Activated naive CD4-positive, alpha-beta T cell treated with Interleukin-2 at 50 U/mL for 16 hours (primary cell): ENCODE data around the gene CHMP6.

Experiments used
- DNase-seq: peaks from one replicate; pipeline ENCODE4 v3.0.0-alpha.2; 2020

The CHMP6 gene

GRCh38 chr17:80971704-80972304 is 19.8 kb upstream of the CHMP6 start:
- no peak for DNase-seq

GRCh38 chr17:80976701-80977100 is 14.9 kb upstream of the CHMP6 start:
- DNase-seq, result no peak

GRCh38 chr17:80977172-80977571 is 14.5 kb upstream of the CHMP6 start:
- no peak for DNase-seq

GRCh38 chr17:80978499-80979497 is 12.8 kb upstream of the CHMP6 start:
- DNase-seq, result no peak

GRCh38 chr17:80979547-80980378 is 11.9 kb upstream of the CHMP6 start:
- no peak for DNase-seq

GRCh38 chr17:80980397-80981061 is 11.1 kb upstream of the CHMP6 start:
- DNase-seq, result peak; percentile 46

- DNase-seq, result peak; percentile 36
Observed at GRCh38 chr17:80981062-80981902, 10.4 kb upstream of the CHMP6 start.

GRCh38 chr17:80981929-80982425 is 9.7 kb upstream of the CHMP6 start:
- no peak for DNase-seq

GRCh38 chr17:80982426-80982974 is 9.1 kb upstream of the CHMP6 start:
- no peak for DNase-seq

GRCh38 chr17:80983545-80983944 is 8.1 kb upstream of the CHMP6 start:
- no peak for DNase-seq

- no peak for DNase-seq
Observed at GRCh38 chr17:80984749-80985148, 6.9 kb upstream of the CHMP6 start.

- DNase-seq, result no peak
Observed at GRCh38 chr17:80986046-80986445, 5.6 kb upstream of the CHMP6 start.

GRCh38 chr17:80986816-80987475 is 4.7 kb upstream of the CHMP6 start:
- DNase-seq, result no peak

- no peak for DNase-seq
Observed at GRCh38 chr17:80987941-80988461, 3.6 kb upstream of the CHMP6 start.

GRCh38 chr17:80989586-80989913 is 2.1 kb upstream of the CHMP6 start:
- no peak for DNase-seq

GRCh38 chr17:80990921-80991644 is 558 bp upstream of the CHMP6 start:
- DNase-seq, result no peak

GRCh38 chr17:80992077-80992947 is 671 bp downstream of the CHMP6 start:
- no peak for DNase-seq

- DNase-seq, result no peak
Observed at GRCh38 chr17:80992948-80993624, 1.4 kb downstream of the CHMP6 start.
